ENCODE data around the gene CAPN13. TPM values are rescaled to one million over a fixed set of nuclear protein-coding genes. Genes with fewer than 3 reads are reported as not detected.

The CAPN13 gene
- total RNA-seq, 1 donor from 2014 or later = not detected

GRCh38 chr2:30730736-30731647 is 76.3 kb downstream of the CAPN13 start:
- peak; percentile 77 for DNase-seq (ENCODE audit: low spot score)

GRCh38 chr2:30729031-30729430 is 78.2 kb downstream of the CAPN13 start:
- no peak for DNase-seq (ENCODE audit: low spot score)

- DNase-seq (ENCODE audit: low spot score) = peak; percentile 53
Measured at GRCh38 chr2:30722936-30723725, 84.1 kb downstream of the CAPN13 start.

GRCh38 chr2:30721668-30722647 is 85.3 kb downstream of the CAPN13 start:
- peak; percentile 22 for DNase-seq (ENCODE audit: low spot score)

GRCh38 chr2:30721241-30721640 is 86.0 kb downstream of the CAPN13 start:
- DNase-seq (ENCODE audit: low spot score) = peak; percentile 71

- DNase-seq (ENCODE audit: low spot score) = no peak
Measured at GRCh38 chr2:30717081-30717650, 90.1 kb downstream of the CAPN13 start.

GRCh38 chr2:30716123-30716900 is 90.9 kb downstream of the CAPN13 start:
- no peak for DNase-seq (ENCODE audit: low spot score)

- no peak for DNase-seq (ENCODE audit: low spot score)
Measured at GRCh38 chr2:30714811-30715709, 92.2 kb downstream of the CAPN13 start.

- peak; percentile 71 for DNase-seq (ENCODE audit: low spot score)
Measured at GRCh38 chr2:30713698-30714097, 93.5 kb downstream of the CAPN13 start.

- DNase-seq (ENCODE audit: low spot score) = peak; percentile 72
Measured at GRCh38 chr2:30711646-30712085, 95.6 kb downstream of the CAPN13 start.

GRCh38 chr2:30710461-30710860 is 96.8 kb downstream of the CAPN13 start:
- DNase-seq (ENCODE audit: low spot score) = peak; percentile 45

GRCh38 chr2:30710016-30710415 is 97.2 kb downstream of the CAPN13 start:
- DNase-seq (ENCODE audit: low spot score) = peak; percentile 71

- DNase-seq (ENCODE audit: low spot score) = peak; percentile 60
Measured at GRCh38 chr2:30709516-30709915, 97.7 kb downstream of the CAPN13 start.

GRCh38 chr2:30708491-30709290 is 98.6 kb downstream of the CAPN13 start:
- DNase-seq (ENCODE audit: low spot score) = peak; percentile 79

- DNase-seq (ENCODE audit: low spot score) = peak; percentile 59
Measured at GRCh38 chr2:30707304-30707903, 99.8 kb downstream of the CAPN13 start.

GRCh38 chr2:30706534-30707303 is 100.5 kb downstream of the CAPN13 start:
- DNase-seq (ENCODE audit: low spot score) = peak; percentile 89
